ENCODE data around the gene CLEC18B. TPM values are rescaled to one million over a fixed set of nuclear protein-coding genes. Genes with fewer than 3 reads are reported as not detected.

CLEC18B gene
- total and polyA plus RNA-seq, 7 experiments from 2014 or later = 0.49 to 3.0 (median 1.5) TPM; not detected in 2

GRCh38 chr16:74455619-74456289 lies 34.5 kb upstream of the CLEC18B start:
- Histone ChIP-seq H3K27me3 (ENCODE audit: control insufficient read depth in 2 of 2, insufficient read depth in 2 of 2, low read length in 2 of 2) (no peaks in the 10 kb centered on the region), H3K4me1 (ENCODE audit: control insufficient read depth in 2 of 2, insufficient read depth in 2 of 2, low read length in 2 of 2) (no peaks in the 10 kb centered on the region), H3K27ac (ENCODE audit: low read depth, low read length) (no peak overlapping the region), H3K4me3 (ENCODE audit: low read length) (no peak overlapping the region), H3K36me3 (ENCODE audit: control insufficient read depth in 2 of 3, insufficient read depth in 3 of 3, low read length in 3 of 3) (peaks cover 15 to 83% (median 36%) of the 10 kb centered on the region in 3 experiments), H3K9me3 (ENCODE audit: control insufficient read depth in 2 of 3, low read length in 3 of 3) (no peaks in the 10 kb centered on the region)
- no peak for DNase-seq
- no peaks in the 10 kb centered on the region for H3K27me3 Mint-ChIP-seq
- H3K4me3 Mint-ChIP-seq = no peak overlapping the region
- H3K9me3 Mint-ChIP-seq = peaks cover 0 to 4% (median 0%) of the 10 kb centered on the region in 11 donors
- peaks cover 5 to 73% (median 50%) of the 10 kb centered on the region in 5 donors for H3K36me3 Mint-ChIP-seq
- ChIA-PET CTCF (no interaction called here), POLR2A (interaction anchor here (1.0 kb wide), 1 partner anchor 174 kb away, joined by 4 read pairs; no protein-coding TSS in a partner anchor)
- intact Hi-C loops (cut with micrococcal nuclease) = no loop called here
- peaks cover 0 to 6% (median 0%) of the 10 kb centered on the region in 7 donors for H3K4me1 Mint-ChIP-seq
- peak overlapping the region in 3 of 9 donors; percentile 8 to 62 (median 30) for H3K27ac Mint-ChIP-seq
- ATAC-seq = no peak

- intact Hi-C loops (cut with micrococcal nuclease) = no loop called here
- Mint-ChIP-seq H3K9me3 (peaks cover 0 to 4% (median 0%) of the 10 kb centered on the region in 11 donors), H3K4me3 (no peak overlapping the region), H3K36me3 (peaks cover 5 to 71% (median 50%) of the 10 kb centered on the region in 5 donors), H3K4me1 (peaks cover 0 to 6% (median 0%) of the 10 kb centered on the region in 7 donors), H3K27ac (peak overlapping the region in 4 of 9 donors; percentile 8 to 90 (median 44)), H3K27me3 (no peaks in the 10 kb centered on the region)
- no peak for ATAC-seq
- Histone ChIP-seq H3K4me3 (ENCODE audit: low read length) (no peak overlapping the region), H3K27ac (ENCODE audit: low read depth, low read length) (no peak overlapping the region), H3K4me1 (ENCODE audit: control insufficient read depth in 2 of 2, insufficient read depth in 2 of 2, low read length in 2 of 2) (no peaks in the 10 kb centered on the region), H3K9me3 (ENCODE audit: control insufficient read depth in 2 of 3, low read length in 3 of 3) (no peaks in the 10 kb centered on the region), H3K27me3 (ENCODE audit: control insufficient read depth in 2 of 2, insufficient read depth in 2 of 2, low read length in 2 of 2) (no peaks in the 10 kb centered on the region), H3K36me3 (ENCODE audit: control insufficient read depth in 2 of 3, insufficient read depth in 3 of 3, low read length in 3 of 3) (peaks cover 15 to 83% (median 31%) of the 10 kb centered on the region in 3 experiments)
- DNase-seq = no peak
- POLR2A ChIA-PET = no interaction called here
- CTCF ChIA-PET = no interaction called here
These were observed 33.9 kb upstream of the CLEC18B start for GRCh38 chr16:74455213-74455612.

DNA sequence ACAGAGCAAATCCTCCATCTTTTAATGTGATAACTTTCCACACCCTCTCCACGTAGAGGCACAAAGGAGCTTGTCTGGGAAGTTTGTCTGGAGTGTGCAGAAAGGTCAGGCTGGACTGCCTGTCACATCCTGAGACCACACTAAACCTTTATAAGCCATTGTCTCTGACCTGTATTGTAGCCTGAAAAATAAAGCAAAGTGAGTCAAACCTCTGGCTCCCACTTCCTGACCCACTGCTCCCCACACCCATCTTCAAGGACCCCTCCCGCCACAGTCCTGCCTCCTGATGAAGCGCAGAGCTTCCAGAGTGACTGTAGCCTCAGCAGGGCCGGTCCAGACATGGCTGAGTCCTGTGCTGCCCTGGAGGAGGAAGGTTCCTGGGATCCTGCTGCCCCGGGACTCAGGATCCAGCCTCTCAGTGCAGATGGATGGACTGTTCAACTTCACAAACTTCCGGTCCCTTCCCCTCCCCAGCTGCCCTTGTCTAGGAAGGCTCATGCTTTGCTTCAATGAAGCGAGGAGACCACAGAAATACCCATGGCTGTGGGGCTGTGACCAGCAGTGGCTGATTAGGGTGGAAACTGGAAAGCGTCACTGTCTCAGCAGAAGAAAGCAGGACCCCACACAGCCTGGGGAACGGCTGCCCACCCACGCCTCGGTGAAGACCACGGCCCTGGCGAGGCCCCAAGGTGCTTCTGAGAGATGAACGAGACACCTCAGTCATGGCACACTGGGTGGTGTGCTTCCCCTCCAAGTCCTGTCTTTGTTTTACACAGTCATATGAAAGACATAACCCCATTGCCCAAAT lies 30.9 kb upstream of the CLEC18B start:
- no peak overlapping the region for H3K4me3 ChIP-seq (ENCODE audit: low read length)
- POLR2A ChIA-PET = no interaction called here
- H3K9me3 ChIP-seq (ENCODE audit: control insufficient read depth in 2 of 3, low read length in 3 of 3) = no peaks in the 10 kb centered on the region
- Mint-ChIP-seq H3K4me1 (peaks cover 0 to 4% (median 0%) of the 10 kb centered on the region in 7 donors), H3K9me3 (peaks cover 0 to 4% (median 0%) of the 10 kb centered on the region in 11 donors), H3K36me3 (peaks cover 0 to 67% (median 40%) of the 10 kb centered on the region in 5 donors), H3K4me3 (no peak overlapping the region), H3K27me3 (no peaks in the 10 kb centered on the region), H3K27ac (peak overlapping the region in 4 of 9 donors; percentile 5 to 62 (median 22))
- no peak for ATAC-seq
- no peaks in the 10 kb centered on the region for H3K27me3 ChIP-seq (ENCODE audit: control insufficient read depth in 2 of 2, insufficient read depth in 2 of 2, low read length in 2 of 2)
- H3K4me1 ChIP-seq (ENCODE audit: control insufficient read depth in 2 of 2, insufficient read depth in 2 of 2, low read length in 2 of 2) = no peaks in the 10 kb centered on the region
- H3K27ac ChIP-seq (ENCODE audit: low read depth, low read length) = no peak overlapping the region
- no peak for DNase-seq
- intact Hi-C loops (cut with micrococcal nuclease) = no loop called here
- H3K36me3 ChIP-seq (ENCODE audit: control insufficient read depth in 2 of 3, insufficient read depth in 3 of 3, low read length in 3 of 3) = peaks cover 6 to 87% (median 26%) of the 10 kb centered on the region in 3 experiments
- CTCF ChIA-PET = no interaction called here

DNA sequence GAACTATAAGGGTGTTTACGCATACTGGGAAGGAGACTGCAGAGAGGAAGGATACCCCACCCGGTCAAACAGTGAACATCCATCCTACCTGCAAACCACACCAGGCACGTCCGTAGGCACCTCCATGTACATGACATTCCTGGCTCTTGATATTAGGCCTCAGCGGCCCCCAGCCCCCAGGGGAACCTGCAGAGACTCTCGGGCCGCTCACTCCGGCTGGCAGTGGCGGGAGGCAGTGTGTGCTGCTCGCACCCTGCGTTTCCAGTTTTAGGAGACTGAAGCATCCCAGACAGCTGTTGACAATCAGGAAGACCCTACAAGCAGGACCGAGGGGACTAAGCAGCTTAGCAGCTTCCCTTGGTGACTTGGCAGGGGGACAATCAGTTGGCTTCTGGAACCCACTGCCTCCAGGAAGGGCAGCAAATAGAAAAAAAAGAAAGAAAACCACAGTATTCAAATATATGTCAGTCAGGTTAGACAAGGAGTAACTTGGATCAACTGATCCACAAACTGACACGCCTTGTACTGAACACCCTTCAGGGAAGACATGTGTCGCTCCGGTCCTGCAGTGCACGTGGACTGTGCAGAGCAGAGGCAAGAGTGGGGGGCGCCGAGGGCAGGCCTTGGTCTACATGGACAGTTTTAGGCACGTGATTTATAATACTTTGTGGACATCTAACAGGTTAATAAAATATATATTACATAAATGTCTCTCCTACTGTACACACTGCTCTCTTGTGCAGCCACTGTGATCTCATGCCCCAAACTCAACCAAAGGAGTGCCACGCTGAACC lies 29.9 kb upstream of the CLEC18B start:
- H3K9me3 ChIP-seq (ENCODE audit: control insufficient read depth in 2 of 3, low read length in 3 of 3) = no peaks in the 10 kb centered on the region
- ChIA-PET POLR2A (no interaction called here), CTCF (interaction anchor here (0.6 kb wide), 1 partner anchor 30 kb away, joined by 3 read pairs; no protein-coding TSS in a partner anchor)
- ATAC-seq = no peak
- H3K4me1 Mint-ChIP-seq = peaks cover 0 to 4% (median 0%) of the 10 kb centered on the region in 7 donors
- peak overlapping the region in 2 of 9 donors; percentile 36 to 41 for H3K27ac Mint-ChIP-seq
- intact Hi-C loops (cut with micrococcal nuclease) = no loop called here
- no peaks in the 10 kb centered on the region for H3K27me3 ChIP-seq (ENCODE audit: control insufficient read depth in 2 of 2, insufficient read depth in 2 of 2, low read length in 2 of 2)
- H3K4me3 ChIP-seq (ENCODE audit: low read length) = no peak overlapping the region
- peaks cover 0 to 4% (median 0%) of the 10 kb centered on the region in 11 donors for H3K9me3 Mint-ChIP-seq
- H3K4me3 Mint-ChIP-seq = no peak overlapping the region
- peaks cover 0 to 85% (median 24%) of the 10 kb centered on the region in 3 experiments for H3K36me3 ChIP-seq (ENCODE audit: control insufficient read depth in 2 of 3, insufficient read depth in 3 of 3, low read length in 3 of 3)
- peaks cover 0 to 68% (median 42%) of the 10 kb centered on the region in 5 donors for H3K36me3 Mint-ChIP-seq
- H3K4me1 ChIP-seq (ENCODE audit: control insufficient read depth in 2 of 2, insufficient read depth in 2 of 2, low read length in 2 of 2) = no peaks in the 10 kb centered on the region
- no peak for DNase-seq
- no peaks in the 10 kb centered on the region for H3K27me3 Mint-ChIP-seq
- H3K27ac ChIP-seq (ENCODE audit: low read depth, low read length) = no peak overlapping the region

DNA sequence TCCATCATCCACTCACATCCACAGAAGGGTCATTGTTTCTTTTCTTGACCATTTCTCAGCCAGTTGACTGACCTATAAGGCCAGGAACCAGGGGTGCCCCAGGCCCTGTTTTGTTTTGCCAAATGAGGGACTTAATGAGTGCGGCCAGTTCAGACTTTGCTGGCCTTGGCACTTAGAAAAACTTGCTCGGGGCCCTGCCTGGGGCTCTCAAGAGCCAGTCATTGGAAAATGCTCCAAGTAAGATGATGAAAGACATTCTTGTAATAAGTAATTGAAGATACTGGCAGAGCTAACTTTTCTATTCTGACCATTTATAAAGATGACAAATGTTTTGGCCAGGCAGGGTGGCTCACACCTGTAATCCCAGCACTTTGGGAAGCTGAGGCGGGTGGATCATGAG lies 29.0 kb upstream of the CLEC18B start:
- ChIA-PET POLR2A (interaction anchor here (1.0 kb wide), 1 partner anchor 154 kb away, joined by 4 read pairs; the partner anchor contains the start of gene PSMD7), CTCF (interaction anchor here (0.6 to 1.1 kb wide), 2 partner anchors 31 to 173 kb away, joined by 3 read pairs; no protein-coding TSS in a partner anchor)
- Histone ChIP-seq H3K36me3 (ENCODE audit: control insufficient read depth in 2 of 3, insufficient read depth in 3 of 3, low read length in 3 of 3) (peaks cover 0 to 75% (median 15%) of the 10 kb centered on the region in 3 experiments), H3K4me3 (ENCODE audit: low read length) (no peak overlapping the region), H3K9me3 (ENCODE audit: control insufficient read depth in 2 of 3, low read length in 3 of 3) (no peaks in the 10 kb centered on the region), H3K27me3 (ENCODE audit: control insufficient read depth in 2 of 2, insufficient read depth in 2 of 2, low read length in 2 of 2) (no peaks in the 10 kb centered on the region), H3K4me1 (ENCODE audit: control insufficient read depth in 2 of 2, insufficient read depth in 2 of 2, low read length in 2 of 2) (no peaks in the 10 kb centered on the region), H3K27ac (ENCODE audit: low read depth, low read length) (no peak overlapping the region)
- Mint-ChIP-seq H3K9me3 (peaks cover 0 to 3% (median 0%) of the 10 kb centered on the region in 11 donors), H3K27ac (peak overlapping the region in 4 of 9 donors; percentile 7 to 60 (median 18)), H3K36me3 (peaks cover 0 to 60% (median 35%) of the 10 kb centered on the region in 5 donors), H3K27me3 (no peaks in the 10 kb centered on the region), H3K4me3 (no peak overlapping the region), H3K4me1 (peaks cover 0 to 4% (median 0%) of the 10 kb centered on the region in 7 donors)
- DNase-seq (no peak), ATAC-seq (no peak)
- intact Hi-C loops (cut with micrococcal nuclease) = no loop called here

- Histone ChIP-seq H3K27ac (ENCODE audit: low read depth, low read length) (no peak overlapping the region), H3K4me1 (ENCODE audit: control insufficient read depth in 2 of 2, insufficient read depth in 2 of 2, low read length in 2 of 2) (no peaks in the 10 kb centered on the region), H3K4me3 (ENCODE audit: low read length) (no peak overlapping the region), H3K9me3 (ENCODE audit: control insufficient read depth in 2 of 3, low read length in 3 of 3) (no peaks in the 10 kb centered on the region), H3K36me3 (ENCODE audit: control insufficient read depth in 2 of 3, insufficient read depth in 3 of 3, low read length in 3 of 3) (peaks cover 0 to 70% (median 12%) of the 10 kb centered on the region in 3 experiments), H3K27me3 (ENCODE audit: control insufficient read depth in 2 of 2, insufficient read depth in 2 of 2, low read length in 2 of 2) (no peaks in the 10 kb centered on the region)
- intact Hi-C loops (cut with micrococcal nuclease) = no loop called here
- no peak overlapping the region for H3K4me3 Mint-ChIP-seq
- no peak for ATAC-seq
- ChIA-PET POLR2A (interaction anchor here (1.0 kb wide), 1 partner anchor 153 kb away, joined by 4 read pairs; the partner anchor contains the start of gene PSMD7), CTCF (interaction anchor here (1.1 kb wide), 1 partner anchor 173 kb away, joined by 3 read pairs; no protein-coding TSS in a partner anchor)
- H3K27me3 Mint-ChIP-seq = no peaks in the 10 kb centered on the region
- no peaks in the 10 kb centered on the region for H3K9me3 Mint-ChIP-seq
- DNase-seq = no peak
- peaks cover 0 to 4% (median 0%) of the 10 kb centered on the region in 7 donors for H3K4me1 Mint-ChIP-seq
- peak overlapping the region in 3 of 9 donors; percentile 23 to 81 (median 38) for H3K27ac Mint-ChIP-seq
- peaks cover 0 to 55% (median 30%) of the 10 kb centered on the region in 5 donors for H3K36me3 Mint-ChIP-seq
These were observed 28.2 kb upstream of the CLEC18B start for GRCh38 chr16:74449470-74449869.

Measured in naive thymus-derived CD4-positive, alpha-beta T cell (primary cell).